ENCODE data around the gene DDX24.

DNA sequence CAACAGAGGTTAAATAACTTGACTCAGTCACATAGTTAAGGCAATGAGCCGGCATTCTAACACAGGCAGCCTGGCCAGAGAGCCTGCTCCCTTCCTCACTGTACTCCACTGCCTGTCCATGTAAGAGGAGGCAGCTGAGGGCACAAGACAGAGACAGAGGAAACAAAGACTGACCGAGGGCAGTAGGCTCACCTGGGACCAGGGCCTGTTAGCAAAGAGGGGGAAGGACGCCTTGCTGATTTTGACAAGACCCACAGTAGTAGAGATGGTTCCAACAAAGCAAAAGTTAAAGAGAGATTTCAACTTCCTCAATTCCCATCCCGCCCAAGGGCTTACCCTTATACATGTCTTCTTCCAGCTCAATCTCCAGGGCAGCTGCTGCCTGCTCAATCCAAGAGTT is 28.3 kb downstream of the DDX24 start:
- TF ChIP-seq, protein P1, sequence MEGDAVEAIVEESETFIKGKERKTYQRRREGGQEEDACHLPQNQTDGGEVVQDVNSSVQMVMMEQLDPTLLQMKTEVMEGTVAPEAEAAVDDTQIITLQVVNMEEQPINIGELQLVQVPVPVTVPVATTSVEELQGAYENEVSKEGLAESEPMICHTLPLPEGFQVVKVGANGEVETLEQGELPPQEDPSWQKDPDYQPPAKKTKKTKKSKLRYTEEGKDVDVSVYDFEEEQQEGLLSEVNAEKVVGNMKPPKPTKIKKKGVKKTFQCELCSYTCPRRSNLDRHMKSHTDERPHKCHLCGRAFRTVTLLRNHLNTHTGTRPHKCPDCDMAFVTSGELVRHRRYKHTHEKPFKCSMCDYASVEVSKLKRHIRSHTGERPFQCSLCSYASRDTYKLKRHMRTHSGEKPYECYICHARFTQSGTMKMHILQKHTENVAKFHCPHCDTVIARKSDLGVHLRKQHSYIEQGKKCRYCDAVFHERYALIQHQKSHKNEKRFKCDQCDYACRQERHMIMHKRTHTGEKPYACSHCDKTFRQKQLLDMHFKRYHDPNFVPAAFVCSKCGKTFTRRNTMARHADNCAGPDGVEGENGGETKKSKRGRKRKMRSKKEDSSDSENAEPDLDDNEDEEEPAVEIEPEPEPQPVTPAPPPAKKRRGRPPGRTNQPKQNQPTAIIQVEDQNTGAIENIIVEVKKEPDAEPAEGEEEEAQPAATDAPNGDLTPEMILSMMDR (conservative IDR thresholded peaks at IDR 0.05 in 1 of 2, IDR thresholded peaks at IDR 0.05 in 1 of 2; ENCODE audit: low read depth in 1 of 2, low read length in 2 of 2): no peak
- TF ChIP-seq EZH2 (IDR thresholded peaks at IDR 0.05; ENCODE audit: low read length, missing control alignments): no peak

All from fibroblast of lung (primary cell).